ENCODE results near the gene ELL2. TPM values are rescaled to one million over a fixed set of nuclear protein-coding genes. Genes with fewer than 3 reads are reported as not detected.

The ELL2 gene
- polyA plus RNA-seq, 1 experiment, result 58.9 TPM

- ChIA-PET CTCF (interaction anchor here (0.7 kb wide), 1 partner anchor 19 kb away, joined by 4 read pairs; no protein-coding TSS in a partner anchor), POLR2A (no interaction called here)
- no peak for DNase-seq (ENCODE audit: low read depth)
- no peak overlapping the region for H3K4me3 ChIP-seq (ENCODE audit: low read depth, low read length)
- no peaks in the 10 kb centered on the region for H3K36me3 ChIP-seq (ENCODE audit: control insufficient read depth, insufficient read depth, low read length)
- no peaks in the 10 kb centered on the region for H3K27me3 ChIP-seq (ENCODE audit: control insufficient read depth, insufficient read depth, low read length)
- no peak for TF ChIP-seq CTCF (IDR thresholded peaks at IDR 0.05; ENCODE audit: insufficient read depth, low read depth, low read length)
These were observed 34.4 kb upstream of the ELL2 start for GRCh38 chr5:95995962-95996489.

GRCh38 chr5:95993776-95994175, 32.1 kb upstream of the ELL2 start:
- no peaks in the 10 kb centered on the region for H3K27me3 ChIP-seq (ENCODE audit: control insufficient read depth, insufficient read depth, low read length)
- H3K36me3 ChIP-seq (ENCODE audit: control insufficient read depth, insufficient read depth, low read length), result no peaks in the 10 kb centered on the region
- POLR2A ChIA-PET, result no interaction called here
- CTCF ChIA-PET, result no interaction called here
- no peak overlapping the region for H3K4me3 ChIP-seq (ENCODE audit: low read depth, low read length)
- TF ChIP-seq CTCF (IDR thresholded peaks at IDR 0.05; ENCODE audit: insufficient read depth, low read depth, low read length), result no peak
- no peak for DNase-seq (ENCODE audit: low read depth)

GRCh38 chr5:95993266-95993665, 31.6 kb upstream of the ELL2 start:
- CTCF ChIA-PET, result no interaction called here
- Histone ChIP-seq H3K4me3 (ENCODE audit: low read depth, low read length) (no peak overlapping the region), H3K27me3 (ENCODE audit: control insufficient read depth, insufficient read depth, low read length) (no peaks in the 10 kb centered on the region), H3K36me3 (ENCODE audit: control insufficient read depth, insufficient read depth, low read length) (no peaks in the 10 kb centered on the region)
- no peak for DNase-seq (ENCODE audit: low read depth)
- POLR2A ChIA-PET, result no interaction called here
- TF ChIP-seq CTCF (IDR thresholded peaks at IDR 0.05; ENCODE audit: insufficient read depth, low read depth, low read length), result no peak

- H3K4me3 ChIP-seq (ENCODE audit: low read depth, low read length), result no peak overlapping the region
- ChIA-PET POLR2A (interaction anchor here (0.7 kb wide), 1 partner anchor 60 kb away, joined by 3 read pairs; no protein-coding TSS in a partner anchor), CTCF (interaction anchor here (0.6 to 0.8 kb wide), 2 partner anchors 9 to 16 kb away, joined by 3 to 5 read pairs; no protein-coding TSS in a partner anchor)
- no peak for DNase-seq (ENCODE audit: low read depth)
- H3K36me3 ChIP-seq (ENCODE audit: control insufficient read depth, insufficient read depth, low read length), result no peaks in the 10 kb centered on the region
- no peak for TF ChIP-seq CTCF (IDR thresholded peaks at IDR 0.05; ENCODE audit: insufficient read depth, low read depth, low read length)
- H3K27me3 ChIP-seq (ENCODE audit: control insufficient read depth, insufficient read depth, low read length), result no peaks in the 10 kb centered on the region
These were observed 27.8 kb upstream of the ELL2 start for GRCh38 chr5:95989283-95990048.

- Histone ChIP-seq H3K36me3 (ENCODE audit: control insufficient read depth, insufficient read depth, low read length) (no peaks in the 10 kb centered on the region), H3K27me3 (ENCODE audit: control insufficient read depth, insufficient read depth, low read length) (no peaks in the 10 kb centered on the region), H3K4me3 (ENCODE audit: low read depth, low read length) (no peak overlapping the region)
- TF ChIP-seq CTCF (IDR thresholded peaks at IDR 0.05; ENCODE audit: insufficient read depth, low read depth, low read length), result no peak
- ChIA-PET POLR2A (no interaction called here), CTCF (interaction anchor here (0.9 kb wide), 1 partner anchor 11 kb away, joined by 3 read pairs; no protein-coding TSS in a partner anchor)
- no peak for DNase-seq (ENCODE audit: low read depth)
These were observed 27.2 kb upstream of the ELL2 start for GRCh38 chr5:95988877-95989276.

All from BJ (cell line).